ENCODE results near the gene SLC44A3.

Gene SLC44A3

GRCh38 chr1:94863297-94863911 lies 43.2 kb downstream of the SLC44A3 start:
- DNase-seq (ENCODE audit: low read depth) = peak; percentile 49
- H3K4me3 ChIP-seq (ENCODE audit: low read depth, low read length) = no peak overlapping the region

- no peak overlapping the region for H3K4me3 ChIP-seq (ENCODE audit: low read depth, low read length)
- DNase-seq (ENCODE audit: low read depth) = peak; percentile 78
Observed at GRCh38 chr1:94863919-94864318, 43.8 kb downstream of the SLC44A3 start.

DNA sequence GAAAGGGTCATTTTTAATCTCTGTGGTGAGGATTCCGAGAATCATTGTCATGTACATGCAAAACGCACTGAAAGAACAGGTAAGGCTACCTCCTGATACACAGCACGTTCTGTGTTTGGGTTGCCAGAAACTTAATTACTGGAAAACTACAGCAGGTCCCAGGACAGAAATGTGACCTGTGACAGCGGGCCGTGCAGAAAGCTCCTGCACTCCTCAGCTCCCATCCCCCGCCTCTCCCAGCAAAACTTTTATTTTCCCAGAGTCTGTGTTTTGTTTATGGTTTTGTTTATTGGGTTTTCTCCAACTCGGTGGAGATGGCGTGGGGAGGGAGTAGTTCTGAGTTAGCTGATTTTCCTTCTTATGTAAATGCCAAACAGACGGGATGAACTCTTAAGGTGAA lies 44.7 kb downstream of the SLC44A3 start:
- DNase-seq (ENCODE audit: low read depth) = no peak
- no peak overlapping the region for H3K4me3 ChIP-seq (ENCODE audit: low read depth, low read length)

DNA sequence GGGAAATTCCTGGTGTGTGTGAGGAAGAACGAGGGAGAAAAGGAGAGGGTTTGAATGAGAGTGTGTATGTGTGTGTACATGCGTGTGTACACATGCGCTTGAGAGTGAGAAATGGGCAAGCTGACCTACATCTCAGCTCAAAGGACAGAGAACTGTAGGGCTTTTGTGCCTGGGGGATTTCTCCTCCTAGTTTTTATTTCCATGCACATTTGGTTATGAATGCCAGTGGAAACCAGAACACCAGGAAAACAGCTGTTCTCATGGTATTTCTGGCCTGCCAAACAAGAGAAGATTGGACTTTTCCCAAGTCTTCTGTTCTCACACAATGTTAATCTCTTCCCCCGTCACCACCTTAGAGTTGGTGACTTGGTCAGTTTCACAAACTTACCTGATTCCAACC lies 45.2 kb downstream of the SLC44A3 start:
- peak; percentile 65 for DNase-seq (ENCODE audit: low read depth)
- no peak overlapping the region for H3K4me3 ChIP-seq (ENCODE audit: low read depth, low read length)

GRCh38 chr1:94866164-94866807 lies 46.1 kb downstream of the SLC44A3 start:
- no peak overlapping the region for H3K4me3 ChIP-seq (ENCODE audit: low read depth, low read length)
- DNase-seq (ENCODE audit: low read depth) = peak; percentile 65

- no peak overlapping the region for H3K4me3 ChIP-seq (ENCODE audit: low read depth, low read length)
- DNase-seq (ENCODE audit: low read depth) = no peak
Observed at GRCh38 chr1:94871031-94871430, 50.9 kb downstream of the SLC44A3 start.

- no peak overlapping the region for H3K4me3 ChIP-seq (ENCODE audit: low read depth, low read length)
Observed at GRCh38 chr1:94872771-94873495, 52.8 kb downstream of the SLC44A3 start.

GRCh38 chr1:94873520-94874351 lies 53.6 kb downstream of the SLC44A3 start:
- H3K4me3 ChIP-seq (ENCODE audit: low read depth, low read length) = no peak overlapping the region
- DNase-seq (ENCODE audit: low read depth) = peak; percentile 68

More at GRCh38 chr1:94872771-94873495, 52.8 kb downstream of the SLC44A3 start:
- DNase-seq (ENCODE audit: low read depth) = no peak

DNA sequence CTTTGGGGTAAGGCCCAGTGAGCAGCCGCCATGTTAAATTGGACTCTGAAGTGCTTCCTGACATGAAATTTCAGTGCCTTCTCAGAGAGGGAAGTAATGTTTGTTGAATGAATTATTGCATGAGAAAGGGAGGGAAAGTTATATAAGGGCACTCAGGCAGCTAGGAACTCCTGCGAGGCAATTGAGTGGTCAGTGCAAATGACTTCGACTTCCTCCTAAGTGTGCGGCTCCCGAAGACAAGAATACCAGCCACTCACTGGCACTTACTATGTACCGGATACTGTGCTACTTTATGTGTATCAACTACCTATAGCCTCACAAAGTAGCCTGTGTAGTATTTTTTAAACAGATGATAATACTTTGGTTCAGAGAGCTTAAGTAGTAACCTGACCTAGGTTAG lies 54.3 kb downstream of the SLC44A3 start:
- H3K4me3 ChIP-seq (ENCODE audit: low read depth, low read length) = no peak overlapping the region
- no peak for DNase-seq (ENCODE audit: low read depth)

DNA sequence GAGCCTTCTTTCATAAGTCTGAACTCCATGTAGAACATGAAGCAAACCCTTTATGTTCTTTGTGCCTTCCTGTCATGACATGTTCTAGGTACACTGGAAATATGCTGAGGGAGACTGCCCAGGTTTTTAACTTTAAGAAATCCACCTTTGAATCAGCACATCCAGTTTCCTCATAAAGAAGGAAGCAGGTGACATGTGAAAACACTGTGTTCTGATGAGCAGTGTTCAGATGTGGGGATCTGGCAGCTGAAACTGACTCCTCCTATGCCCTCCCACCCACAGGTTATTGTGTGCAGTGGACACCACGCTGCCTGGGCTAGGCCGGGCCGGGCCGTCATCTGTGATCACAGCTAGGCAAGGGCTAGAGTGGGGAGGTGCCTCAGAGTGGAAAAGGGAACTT lies 55.6 kb downstream of the SLC44A3 start:
- no peak overlapping the region for H3K4me3 ChIP-seq (ENCODE audit: low read depth, low read length)
- no peak for DNase-seq (ENCODE audit: low read depth)

GRCh38 chr1:94876362-94876761 lies 56.2 kb downstream of the SLC44A3 start:
- no peak overlapping the region for H3K4me3 ChIP-seq (ENCODE audit: low read depth, low read length)
- no peak for DNase-seq (ENCODE audit: low read depth)

GRCh38 chr1:94878329-94878728 lies 58.2 kb downstream of the SLC44A3 start:
- H3K4me3 ChIP-seq (ENCODE audit: low read depth, low read length) = no peak overlapping the region
- DNase-seq (ENCODE audit: low read depth) = no peak

DNA sequence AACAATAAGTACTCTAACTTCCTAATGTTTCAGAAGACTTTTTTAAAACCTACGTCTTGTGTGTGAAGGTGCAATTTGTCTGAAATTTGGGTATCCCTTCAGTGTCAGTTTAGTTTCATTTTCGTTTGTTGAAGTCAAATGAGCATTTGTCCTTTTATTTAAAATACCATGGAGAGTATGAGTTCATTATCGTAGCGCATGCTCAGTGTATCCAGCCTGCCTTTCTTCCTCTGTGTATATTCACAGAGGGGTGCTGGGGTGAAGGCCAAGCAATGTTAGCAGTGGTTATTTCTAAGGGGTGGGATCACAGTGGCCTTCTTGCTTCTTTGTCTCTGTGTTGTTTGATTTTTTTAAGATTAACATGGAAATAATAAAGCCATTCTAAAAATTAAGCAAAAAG lies 63.5 kb downstream of the SLC44A3 start:
- no peak overlapping the region for H3K4me3 ChIP-seq (ENCODE audit: low read depth, low read length)
- no peak for DNase-seq (ENCODE audit: low read depth)

DNA sequence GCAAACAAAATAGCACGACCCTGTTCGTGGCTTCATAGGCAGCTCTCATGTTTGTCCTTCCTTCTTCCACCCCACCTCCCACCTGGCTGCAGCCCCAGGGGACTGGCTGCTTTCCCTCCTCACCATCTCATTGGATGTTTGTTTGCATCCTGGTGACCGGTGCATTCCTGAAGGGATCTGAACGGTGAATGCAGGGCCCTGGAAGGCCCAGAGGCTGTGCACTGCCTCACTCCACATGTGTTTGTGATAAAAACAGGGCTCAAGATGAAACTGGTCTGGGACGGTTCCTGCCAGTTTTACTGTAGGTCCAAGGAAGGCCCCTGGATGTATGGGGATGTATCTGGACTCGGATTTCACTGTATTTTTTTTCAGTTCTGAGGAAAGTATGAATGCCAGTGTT lies 63.9 kb downstream of the SLC44A3 start:
- no peak overlapping the region for H3K4me3 ChIP-seq (ENCODE audit: low read depth, low read length)
- no peak for DNase-seq (ENCODE audit: low read depth)

DNA sequence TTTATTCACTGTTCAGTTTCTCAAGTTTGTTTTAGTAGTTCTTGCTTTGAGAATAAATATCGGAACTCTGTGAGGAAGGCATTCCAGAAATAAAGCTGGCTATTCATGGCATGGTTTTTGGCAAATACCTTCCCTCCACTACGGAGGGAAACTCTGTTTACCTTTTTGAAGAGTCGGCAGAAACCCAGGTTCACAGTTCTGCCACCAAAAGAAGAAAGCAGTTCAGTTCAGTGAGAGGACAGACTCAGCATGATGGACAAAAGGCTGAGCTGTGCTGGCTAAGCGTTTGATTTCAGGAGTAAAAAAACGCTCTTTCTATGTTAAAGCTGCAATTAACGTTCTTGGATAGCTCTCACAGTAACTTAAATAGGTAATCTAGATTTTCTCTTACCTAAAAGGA lies 64.3 kb downstream of the SLC44A3 start:
- DNase-seq (ENCODE audit: low read depth) = no peak
- no peak overlapping the region for H3K4me3 ChIP-seq (ENCODE audit: low read depth, low read length)

GRCh38 chr1:94886361-94886760 lies 66.2 kb downstream of the SLC44A3 start:
- no peak overlapping the region for H3K4me3 ChIP-seq (ENCODE audit: low read depth, low read length)
- DNase-seq (ENCODE audit: low read depth) = no peak

DNA sequence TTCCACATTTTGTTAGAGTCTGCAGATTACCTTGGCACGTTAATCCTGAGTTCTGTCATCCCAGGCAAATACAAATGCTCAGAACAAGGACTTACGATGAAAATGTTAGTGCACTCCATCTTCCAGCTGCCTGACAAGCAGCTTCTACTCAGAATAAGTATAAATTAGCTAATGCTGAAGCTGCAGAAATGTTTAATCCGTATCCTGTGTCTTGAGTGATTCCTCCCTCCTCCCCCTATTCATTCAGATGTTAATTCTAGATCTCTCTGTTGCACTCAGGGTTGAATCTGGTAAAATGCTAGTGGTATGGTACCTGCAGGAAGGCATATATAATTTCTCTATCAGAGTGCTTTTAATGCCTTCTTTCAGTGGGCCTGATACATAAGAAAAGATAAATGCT lies 66.9 kb downstream of the SLC44A3 start:
- H3K4me3 ChIP-seq (ENCODE audit: low read depth, low read length) = no peak overlapping the region
- DNase-seq (ENCODE audit: low read depth) = no peak

DNA sequence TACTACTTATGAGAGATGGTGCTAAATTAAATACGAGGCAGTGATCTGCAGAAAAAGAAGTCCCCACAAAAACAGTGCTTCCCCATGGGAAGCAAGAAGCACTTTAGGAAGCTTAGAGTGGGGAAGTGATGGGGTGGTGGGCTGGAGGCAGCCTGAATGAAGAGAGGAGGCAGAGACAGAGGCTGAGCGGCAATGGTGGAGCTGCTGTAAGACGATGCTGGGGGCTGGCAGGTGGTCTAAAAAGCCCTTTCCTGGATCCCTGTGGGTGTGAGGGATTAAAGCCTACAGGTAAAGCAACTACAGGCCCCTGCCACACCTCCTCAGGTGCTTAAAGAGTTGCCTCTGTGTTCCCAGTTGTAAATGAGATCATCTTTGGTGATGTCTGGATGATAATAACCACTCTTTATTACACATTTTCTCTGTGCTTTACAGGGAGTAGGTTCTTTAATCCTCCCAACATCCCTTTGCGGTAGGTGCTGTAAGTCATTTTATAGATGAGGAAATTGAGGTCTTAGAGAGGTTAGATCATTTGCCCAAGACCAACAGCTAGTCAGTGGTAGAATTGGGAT lies 67.5 kb downstream of the SLC44A3 start:
- DNase-seq (ENCODE audit: low read depth) = no peak
- no peak overlapping the region for H3K4me3 ChIP-seq (ENCODE audit: low read depth, low read length)

- DNase-seq (ENCODE audit: low read depth) = no peak
Observed at GRCh38 chr1:94888201-94888600, 68.0 kb downstream of the SLC44A3 start.

More at GRCh38 chr1:94888201-94888600, 68.0 kb downstream of the SLC44A3 start:
- H3K4me3 ChIP-seq (ENCODE audit: low read depth, low read length) = no peak overlapping the region

Data from skeletal muscle cell (primary cell).